Type B pancreatic cell (in vitro differentiated cells): ENCODE data around the gene SLC31A1. TPM values are rescaled to one million over a fixed set of nuclear protein-coding genes. Genes with fewer than 3 reads are reported as not detected.

ENCODE experiments used
- DNase-seq: peaks from one replicate; pipeline ENCODE4 v3.0.0; 2021; ENCODE audit warnings: mixed read lengths; ENCODE audit not compliant: unreplicated experiment; ENCODE audit errors: extremely low spot score
- H3K27ac Mint-ChIP-seq: 2 replicates; pipeline ENCODE4 v1.8.0; 2021; ENCODE audit warnings: mild to moderate bottlenecking, mixed read lengths
- H3K27me3 Mint-ChIP-seq: 2 replicates; pipeline ENCODE4 v1.8.0; 2021; ENCODE audit warnings: mixed read lengths
- H3K36me3 Mint-ChIP-seq: 2 replicates; pipeline ENCODE4 v1.8.0; 2021; ENCODE audit warnings: mixed read lengths
- H3K4me1 Mint-ChIP-seq: one replicate; pipeline ENCODE4 v1.8.0; 2021; ENCODE audit warnings: mixed read lengths; ENCODE audit not compliant: unreplicated experiment
- H3K4me3 Mint-ChIP-seq: 2 replicates; pipeline ENCODE4 v1.8.0; 2021; ENCODE audit warnings: mild to moderate bottlenecking, mixed read lengths
- H3K9me3 Mint-ChIP-seq: 2 replicates; pipeline ENCODE4 v1.8.0; 2021; ENCODE audit warnings: mixed read lengths
- CTCF ChIP-seq: fragments of 200-600 bp; sonication (generic); conservative IDR thresholded peaks from 2 replicates; pipeline ENCODE4 v1.5.0; 2021; ENCODE audit warnings: antibody characterized with exemption, mild to moderate bottlenecking
- total RNA-seq: library from RNA; stranded (reverse); gene quantifications from 2 replicates; pipeline ENCODE4 v1.2.1, GENCODE V29; 2021; ENCODE audit warnings: low replicate concordance

SLC31A1 gene
- total RNA-seq, 1 donor from 2014 or later, result 31.7 TPM

GRCh38 chr9:113307396-113307975 is 86.1 kb downstream of the SLC31A1 start:
- Mint-ChIP-seq H3K9me3 (no peaks in the 10 kb centered on the region), H3K27me3 (no peaks in the 10 kb centered on the region), H3K36me3 (no peaks in the 10 kb centered on the region), H3K4me3 (no peak overlapping the region), H3K27ac (no peak overlapping the region), H3K4me1 (peaks cover 9% of the 10 kb centered on the region)
- DNase-seq, result no peak
- no peak for TF ChIP-seq CTCF

DNA sequence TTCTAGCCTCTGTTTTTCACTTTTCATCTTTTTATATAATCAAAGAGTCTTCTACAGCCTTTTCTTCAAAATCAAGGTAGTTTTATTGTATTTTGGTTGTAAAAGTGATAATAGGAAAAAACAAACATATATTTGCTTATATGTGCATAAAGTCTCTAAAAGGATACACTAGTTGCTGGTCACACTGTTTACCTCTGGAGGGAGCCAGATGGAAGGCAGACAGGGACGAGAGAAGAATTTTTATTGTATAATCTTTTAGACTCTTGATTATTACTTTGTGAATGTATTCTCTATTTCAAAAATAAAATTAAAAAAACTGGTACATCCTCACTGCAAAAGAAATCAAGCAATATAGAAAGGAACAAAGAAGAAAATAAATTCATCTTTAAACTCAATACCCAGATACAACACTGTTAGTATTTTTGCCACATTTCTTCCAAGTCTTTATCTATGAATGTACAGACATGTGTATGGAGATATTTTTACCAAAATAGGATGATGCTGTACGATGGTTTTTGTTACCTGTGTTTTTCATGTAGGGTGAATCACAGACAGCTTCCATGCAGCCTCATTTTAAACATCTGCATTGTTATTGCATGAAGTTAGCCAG is 88.0 kb downstream of the SLC31A1 start:
- DNase-seq, result no peak
- no peaks in the 10 kb centered on the region for H3K27me3 Mint-ChIP-seq
- peak; percentile 80 for TF ChIP-seq CTCF
- no peaks in the 10 kb centered on the region for H3K9me3 Mint-ChIP-seq
- H3K4me3 Mint-ChIP-seq, result no peak overlapping the region
- H3K4me1 Mint-ChIP-seq, result peaks cover 3% of the 10 kb centered on the region
- H3K36me3 Mint-ChIP-seq, result no peaks in the 10 kb centered on the region
- H3K27ac Mint-ChIP-seq, result peak overlapping the region; percentile 31

DNA sequence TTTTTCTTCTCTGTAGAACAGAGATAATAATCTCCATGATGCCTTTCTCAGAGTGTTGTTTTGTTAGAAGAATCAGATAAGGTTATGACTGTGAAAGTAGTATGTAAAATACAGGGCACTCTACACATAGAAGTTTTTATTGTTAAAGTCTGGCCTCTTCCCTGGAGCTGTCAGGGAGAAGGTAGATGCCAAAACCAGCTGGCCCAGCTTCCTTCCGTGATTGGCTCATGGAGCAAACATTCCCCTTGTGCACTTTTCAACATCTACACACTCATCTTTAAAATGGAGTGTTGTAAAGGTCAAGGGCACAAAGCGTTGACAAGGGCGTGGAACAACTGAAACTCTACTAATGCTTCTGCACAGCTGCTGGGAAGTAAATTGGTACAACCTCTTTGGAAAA is 89.2 kb downstream of the SLC31A1 start:
- no peak for DNase-seq
- no peak for TF ChIP-seq CTCF
- Mint-ChIP-seq H3K9me3 (no peaks in the 10 kb centered on the region), H3K27ac (no peak overlapping the region), H3K4me1 (peaks cover 3% of the 10 kb centered on the region), H3K4me3 (no peak overlapping the region), H3K27me3 (no peaks in the 10 kb centered on the region), H3K36me3 (no peaks in the 10 kb centered on the region)

DNA sequence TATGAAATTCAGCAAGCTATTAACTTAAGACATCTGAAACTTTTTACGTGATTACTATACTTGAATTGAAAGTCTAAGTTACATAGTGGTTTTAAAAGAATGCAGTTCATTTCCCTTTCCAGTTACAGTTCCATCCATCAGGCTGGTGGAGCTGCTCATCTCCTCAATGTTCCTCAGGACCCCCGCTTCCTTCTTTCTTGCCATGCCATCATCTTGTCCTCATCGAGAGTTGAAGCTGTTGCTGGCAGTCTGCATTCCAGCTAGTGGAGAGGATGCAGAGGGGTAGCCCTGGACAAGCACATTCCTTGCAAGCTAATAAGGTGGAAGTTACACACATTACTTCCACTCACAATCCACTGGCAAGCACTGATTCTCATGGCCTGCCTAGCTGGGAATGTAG is 90.6 kb downstream of the SLC31A1 start:
- no peaks in the 10 kb centered on the region for H3K9me3 Mint-ChIP-seq
- no peak overlapping the region for H3K27ac Mint-ChIP-seq
- DNase-seq, result no peak
- H3K4me3 Mint-ChIP-seq, result no peak overlapping the region
- no peaks in the 10 kb centered on the region for H3K36me3 Mint-ChIP-seq
- no peak for TF ChIP-seq CTCF
- H3K4me1 Mint-ChIP-seq, result peaks cover 3% of the 10 kb centered on the region
- H3K27me3 Mint-ChIP-seq, result no peaks in the 10 kb centered on the region

GRCh38 chr9:113313261-113313660 is 91.9 kb downstream of the SLC31A1 start:
- Mint-ChIP-seq H3K27ac (no peak overlapping the region), H3K4me3 (no peak overlapping the region)

More at GRCh38 chr9:113313261-113313660, 91.9 kb downstream of the SLC31A1 start:
- TF ChIP-seq CTCF, result no peak
- DNase-seq, result no peak
- Mint-ChIP-seq H3K27me3 (no peaks in the 10 kb centered on the region), H3K36me3 (no peaks in the 10 kb centered on the region), H3K9me3 (no peaks in the 10 kb centered on the region), H3K4me1 (peaks cover 3% of the 10 kb centered on the region)

Other genes starting within 250 kb of the SLC31A1 start
- 7.9 and 12.9 TPM in 2 replicates for gene ZNF883, start 209.4 kb upstream of the SLC31A1 start, total RNA-seq
- gene ZFP37, start 164.8 kb upstream of the SLC31A1 start, total RNA-seq, result 3.6 and 7.4 TPM in 2 replicates
- 7.6 and 10.7 TPM in 2 replicates for gene SLC31A2, start 70.5 kb upstream of the SLC31A1 start, total RNA-seq
- 23.8 and 24.6 TPM in 2 replicates for gene FKBP15, start 267 bp upstream of the SLC31A1 start, total RNA-seq
- gene CDC26, start 54.0 kb downstream of the SLC31A1 start, total RNA-seq, result 33.9 and 34.8 TPM in 2 replicates
- gene PRPF4, start 54.1 kb downstream of the SLC31A1 start, total RNA-seq, result 27.2 and 38.0 TPM in 2 replicates
- gene RNF183, start 81.8 kb downstream of the SLC31A1 start, total RNA-seq, result 0.77 and 1.0 TPM in 2 replicates
- 5.0 and 6.7 TPM in 2 replicates for gene WDR31, start 118.7 kb downstream of the SLC31A1 start, total RNA-seq
- gene BSPRY, start 128.0 kb downstream of the SLC31A1 start, total RNA-seq, result 9.0 and 22.6 TPM in 2 replicates
- 33.9 and 53.1 TPM in 2 replicates for gene HDHD3, start 155.4 kb downstream of the SLC31A1 start, total RNA-seq
- 41.4 and 57.0 TPM in 2 replicates for gene ALAD, start 179.7 kb downstream of the SLC31A1 start, total RNA-seq
- gene POLE3, start 189.1 kb downstream of the SLC31A1 start, total RNA-seq, result 43.2 and 54.9 TPM in 2 replicates
- gene C9orf43, start 189.2 kb downstream of the SLC31A1 start, total RNA-seq, result 0.80 and 0.88 TPM in 2 replicates
- 9.6 and 29.9 TPM in 2 replicates for gene RGS3, start 242.2 kb downstream of the SLC31A1 start, total RNA-seq